ENCODE data around the gene RTBDN. TPM values are rescaled to one million over a fixed set of nuclear protein-coding genes. Genes with fewer than 3 reads are reported as not detected.

RTBDN gene
- total and polyA plus RNA-seq, 2 of the 8 experiments (the other 6 are each of a cell fraction or from before 2014, with no cell fraction given), result 4.0 to 4.8 TPM

- no peak for TF ChIP-seq GABPA (IDR thresholded peaks at IDR 0.05; ENCODE audit: borderline replicate concordance, insufficient read depth, low read length)
- TF ChIP-seq NANOG (IDR thresholded peaks at IDR 0.05; ENCODE audit: insufficient read depth, low read depth, low read length, poor library complexity, severe bottlenecking), result no peak
- TF ChIP-seq SIN3A (conservative IDR thresholded peaks at IDR 0.05 in 1 of 2, IDR thresholded peaks at IDR 0.05 in 1 of 2; ENCODE audit: low read depth in 1 of 2, low read length in 2 of 2), result peak in 1 of 2 experiments; percentile 66; a peak in 2 of 4 replicates
- TF ChIP-seq MAX (IDR thresholded peaks at IDR 0.05), result peak; percentile 58; the same call in 1 of the 2 replicates
- TF ChIP-seq KDM5A (IDR thresholded peaks at IDR 0.05; ENCODE audit: low read length), result no peak
- no peak for TF ChIP-seq CTCF (IDR thresholded peaks at IDR 0.05; ENCODE audit: control extremely low read depth in 1 of 3, insufficient read depth in 1 of 3, low read depth in 1 of 3, low read length in 3 of 3)
- no peak for TF ChIP-seq CHD1 (IDR thresholded peaks at IDR 0.05; ENCODE audit: low read depth, low read length)
- no peak for TF ChIP-seq CHD2 (IDR thresholded peaks at IDR 0.05; ENCODE audit: low read length)
- no peak for TF ChIP-seq JUND (IDR thresholded peaks at IDR 0.05; ENCODE audit: low read length)
- TF ChIP-seq SP2 (IDR thresholded peaks at IDR 0.05; ENCODE audit: low read length), result no peak
- no peak for TF ChIP-seq POU5F1 (IDR thresholded peaks at IDR 0.05; ENCODE audit: low read depth, low read length)
- no peak for TF ChIP-seq TAF7 (optimal IDR thresholded peaks at IDR 0.05; ENCODE audit: borderline replicate concordance, low read depth, low read length)
- no peak for TF ChIP-seq EP300 (IDR thresholded peaks at IDR 0.05; ENCODE audit: borderline replicate concordance in 1 of 2, low read depth in 2 of 2, low read length in 2 of 2)
- no peak for TF ChIP-seq ZNF274 (IDR thresholded peaks at IDR 0.05; ENCODE audit: borderline replicate concordance, extremely low read depth, low read length)
- no peak for TF ChIP-seq ATF3 (IDR thresholded peaks at IDR 0.05; ENCODE audit: insufficient read depth, low read depth, low read length)
- TF ChIP-seq FOSL1 (IDR thresholded peaks at IDR 0.05; ENCODE audit: insufficient read depth, low read depth, low read length), result no peak
- TF ChIP-seq BACH1 (IDR thresholded peaks at IDR 0.05; ENCODE audit: low read length), result peak; percentile 83
- TF ChIP-seq CTBP2 (IDR thresholded peaks at IDR 0.05; ENCODE audit: borderline replicate concordance, insufficient read depth, insufficient read length, low read length), result no peak
- TF ChIP-seq SIX5 (IDR thresholded peaks at IDR 0.05; ENCODE audit: low read depth, low read length), result no peak
- TF ChIP-seq YY1 (IDR thresholded peaks at IDR 0.05; ENCODE audit: low read depth, low read length), result no peak
These were observed 51.7 kb downstream of the RTBDN start (continued) for GRCh38 chr19:12782424-12783290.

All from H1 (cell line).